Activated naive CD4-positive, alpha-beta T cell treated with anti-CD3 and anti-CD28 coated beads, Interleukin-2, amount 50 U/mL, for 72 hours (primary cell): ENCODE data around the gene SNX13. TPM values are rescaled to one million over a fixed set of nuclear protein-coding genes. Genes with fewer than 3 reads are reported as not detected.
A peak's percentile ranks its signal among the peaks of the same experiment; 100 is the strongest.

Experiments used
- ATAC-seq, 2 donors: fragments of 150-1000 bp; cut with Tn5 transposase; 2 replicates each; pipeline ENCODE4 v1.10.0; 2021; ENCODE audit warnings: mild to moderate bottlenecking in 2 of 2, moderate library complexity in 2 of 2
- DNase-seq, 2 donors: peaks; one replicate each; pipeline ENCODE4 v3.0.0; 2021 to 2022; ENCODE audit warnings: low spot score in 2 of 2
- H3K27ac Mint-ChIP-seq, 2 donors: one replicate each; pipeline ENCODE4 v1.8.0; 2022; ENCODE audit warnings: mild to moderate bottlenecking in 2 of 2, mixed read lengths in 2 of 2
- H3K36me3 Mint-ChIP-seq, 2 donors: one replicate each; pipeline ENCODE4 v1.8.0; 2022; ENCODE audit warnings: mixed read lengths in 2 of 2
- H3K9me3 Mint-ChIP-seq, 2 donors: one replicate each; pipeline ENCODE4 v1.8.0; 2022; ENCODE audit warnings: mixed read lengths in 2 of 2
- total RNA-seq, 2 donors: library from RNA; stranded (reverse); gene quantifications; one replicate each; pipeline ENCODE4 v1.2.3, GENCODE V29; 2022

SNX13 gene
- total RNA-seq, 2 donors from 2014 or later = 22.4 to 25.6 TPM

DNA sequence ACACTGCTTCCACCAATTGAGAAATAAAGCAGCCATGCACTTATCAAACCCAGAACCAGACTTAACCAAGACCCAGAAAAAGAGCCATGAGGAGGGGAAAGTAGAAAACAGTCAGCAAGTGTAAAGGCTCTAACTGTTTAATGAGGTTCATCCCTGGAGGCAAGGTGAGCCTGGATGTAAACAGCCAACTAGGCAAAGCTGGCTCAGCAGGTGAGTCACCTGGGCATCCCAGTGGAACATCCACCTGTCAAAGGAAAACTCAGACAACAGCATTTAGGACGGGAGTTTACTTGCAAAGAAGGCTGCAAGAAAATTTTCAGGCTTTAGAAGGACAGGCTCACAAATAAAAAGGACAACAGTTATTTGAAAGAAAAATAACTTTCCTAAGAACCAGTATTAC, 153.0 kb downstream of the SNX13 start:
- Mint-ChIP-seq H3K27ac (no peak overlapping the region), H3K36me3 (no peaks in the 10 kb centered on the region), H3K9me3 (no peaks in the 10 kb centered on the region)
- ATAC-seq = no peak
- no peak for DNase-seq

- ATAC-seq = no peak
- no peaks in the 10 kb centered on the region for H3K36me3 Mint-ChIP-seq
- DNase-seq = no peak
- no peak overlapping the region for H3K27ac Mint-ChIP-seq
- no peaks in the 10 kb centered on the region for H3K9me3 Mint-ChIP-seq
Measured at GRCh38 chr7:17786314-17786852, 153.9 kb downstream of the SNX13 start.

- no peaks in the 10 kb centered on the region for H3K36me3 Mint-ChIP-seq
- DNase-seq (no peak), ATAC-seq (no peak)
- H3K9me3 Mint-ChIP-seq = no peaks in the 10 kb centered on the region
- no peak overlapping the region for H3K27ac Mint-ChIP-seq
Measured at GRCh38 chr7:17782216-17782549, 158.1 kb downstream of the SNX13 start.

DNA sequence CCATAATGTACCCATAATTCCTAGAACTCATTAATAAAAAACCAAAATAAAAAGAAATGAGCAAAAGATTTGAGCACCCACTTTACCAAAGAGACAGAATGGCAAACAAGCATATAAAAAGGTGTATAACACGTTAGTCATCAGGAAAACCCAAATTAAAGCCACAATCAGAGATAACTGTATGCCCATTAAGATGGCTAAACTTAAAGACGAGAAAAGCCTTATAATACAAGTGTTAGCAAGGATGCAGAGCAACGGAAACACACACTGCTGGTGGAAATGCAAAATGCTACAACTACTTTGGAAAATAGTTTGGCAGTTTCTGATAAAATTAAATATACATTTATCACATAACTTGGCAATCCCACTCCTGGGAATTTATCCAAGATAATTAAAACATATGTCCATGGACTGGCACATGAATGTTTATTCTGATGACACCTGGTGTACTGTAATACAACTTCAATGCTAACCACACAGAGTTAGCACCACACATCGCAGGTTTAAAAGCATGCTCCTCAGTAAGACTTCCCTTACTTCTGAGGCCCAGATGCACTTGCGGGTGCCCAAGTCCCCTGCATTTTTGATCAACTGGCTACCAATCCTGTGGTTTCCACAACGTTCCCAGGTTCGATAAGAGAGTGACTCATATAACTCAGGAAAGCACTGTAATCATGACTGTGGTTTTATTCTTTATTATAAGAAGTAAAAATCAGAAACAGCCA, 158.6 kb downstream of the SNX13 start:
- no peak overlapping the region for H3K27ac Mint-ChIP-seq
- no peak for ATAC-seq
- H3K36me3 Mint-ChIP-seq = no peaks in the 10 kb centered on the region
- H3K9me3 Mint-ChIP-seq = no peaks in the 10 kb centered on the region
- DNase-seq = no peak

DNA sequence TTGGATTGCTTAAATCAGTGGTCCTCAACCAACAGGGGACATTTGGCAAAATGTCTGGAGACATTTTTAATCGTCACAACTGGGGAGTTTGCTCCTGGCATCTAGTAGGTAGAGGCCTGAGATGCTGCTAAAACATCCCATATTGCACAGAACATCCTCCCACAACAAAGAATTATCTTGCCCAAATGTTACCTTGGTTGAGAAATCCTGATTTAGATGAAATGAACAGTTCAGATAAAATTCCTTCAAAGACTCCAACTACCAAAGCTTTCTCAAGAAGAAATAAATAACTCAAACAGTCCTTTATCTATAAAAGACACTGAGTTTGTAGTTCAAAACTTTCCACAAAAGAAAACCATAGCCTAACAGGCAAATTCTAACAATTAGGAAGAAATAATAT, 160.9 kb downstream of the SNX13 start:
- Mint-ChIP-seq H3K36me3 (no peaks in the 10 kb centered on the region), H3K27ac (no peak overlapping the region), H3K9me3 (no peaks in the 10 kb centered on the region)
- ATAC-seq (no peak), DNase-seq (no peak)

GRCh38 chr7:17774716-17775288, 165.5 kb downstream of the SNX13 start:
- Mint-ChIP-seq H3K27ac (no peak overlapping the region), H3K9me3 (no peaks in the 10 kb centered on the region), H3K36me3 (no peaks in the 10 kb centered on the region)
- DNase-seq (no peak), ATAC-seq (no peak)

DNA sequence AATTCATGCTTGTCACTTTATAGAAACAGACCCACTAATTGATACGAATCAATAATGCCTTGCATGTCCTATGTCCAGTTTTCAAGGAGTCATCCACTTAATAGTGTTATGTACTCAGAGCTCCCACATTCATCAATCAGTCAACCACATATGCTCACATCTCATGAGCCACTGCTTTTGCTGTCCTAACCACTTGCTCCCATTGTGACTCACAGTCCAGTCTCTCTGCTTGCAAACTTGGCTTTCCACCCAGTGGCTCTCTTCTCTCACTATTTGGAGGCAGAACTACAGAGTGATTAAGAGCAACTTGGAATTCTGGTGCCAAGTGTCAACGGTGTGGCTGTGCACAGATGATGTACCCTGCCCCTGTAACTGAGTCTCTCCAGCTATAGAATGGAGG, 166.0 kb downstream of the SNX13 start:
- Mint-ChIP-seq H3K36me3 (no peaks in the 10 kb centered on the region), H3K27ac (no peak overlapping the region), H3K9me3 (no peaks in the 10 kb centered on the region)
- DNase-seq = no peak
- no peak for ATAC-seq

- no peaks in the 10 kb centered on the region for H3K9me3 Mint-ChIP-seq
- H3K27ac Mint-ChIP-seq = no peak overlapping the region
- H3K36me3 Mint-ChIP-seq = no peaks in the 10 kb centered on the region
- DNase-seq (no peak), ATAC-seq (peak; percentile 50 to 78)
Measured at GRCh38 chr7:17773289-17773626, 167.0 kb downstream of the SNX13 start.

DNA sequence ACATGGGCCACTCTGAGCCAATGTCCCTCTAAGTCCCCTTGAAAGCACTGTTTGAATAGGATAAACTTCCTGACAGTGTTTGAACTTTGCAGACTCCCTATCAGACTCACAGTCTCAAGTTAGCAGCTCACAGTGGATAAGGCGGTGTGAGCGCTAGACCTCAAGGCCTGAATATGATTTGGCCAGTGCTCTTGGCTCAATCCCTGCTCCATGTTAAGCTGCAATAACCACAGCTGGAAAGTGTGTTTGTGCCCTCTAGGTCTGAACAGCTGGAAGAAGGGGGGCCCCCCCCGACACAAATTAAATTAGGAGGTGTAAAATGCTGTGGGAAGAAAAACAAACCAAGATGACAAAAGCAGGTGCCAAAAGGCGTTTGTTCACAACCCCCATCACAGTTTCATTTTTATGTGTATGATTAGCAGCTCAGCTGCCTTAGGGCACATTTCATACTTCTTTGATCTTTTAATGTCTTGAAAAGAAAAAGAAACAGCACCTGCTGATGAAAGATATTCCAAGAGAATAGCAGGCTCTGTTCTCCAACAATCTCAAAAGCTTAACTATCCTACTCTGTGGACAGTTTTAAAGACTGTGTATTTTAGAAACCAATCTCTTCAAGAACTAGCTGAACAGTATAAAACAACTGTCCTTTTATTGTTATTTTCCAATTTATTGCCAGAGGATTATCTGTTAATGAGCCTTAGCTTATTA, 167.6 kb downstream of the SNX13 start:
- Mint-ChIP-seq H3K27ac (no peak overlapping the region), H3K36me3 (no peaks in the 10 kb centered on the region), H3K9me3 (no peaks in the 10 kb centered on the region)
- ATAC-seq (peak in 1 of 2 donors; percentile 51), DNase-seq (no peak)

- DNase-seq = no peak
- Mint-ChIP-seq H3K9me3 (no peaks in the 10 kb centered on the region), H3K36me3 (no peaks in the 10 kb centered on the region), H3K27ac (no peak overlapping the region)
- ATAC-seq = no peak
Measured at GRCh38 chr7:17771901-17772408, 168.3 kb downstream of the SNX13 start.

DNA sequence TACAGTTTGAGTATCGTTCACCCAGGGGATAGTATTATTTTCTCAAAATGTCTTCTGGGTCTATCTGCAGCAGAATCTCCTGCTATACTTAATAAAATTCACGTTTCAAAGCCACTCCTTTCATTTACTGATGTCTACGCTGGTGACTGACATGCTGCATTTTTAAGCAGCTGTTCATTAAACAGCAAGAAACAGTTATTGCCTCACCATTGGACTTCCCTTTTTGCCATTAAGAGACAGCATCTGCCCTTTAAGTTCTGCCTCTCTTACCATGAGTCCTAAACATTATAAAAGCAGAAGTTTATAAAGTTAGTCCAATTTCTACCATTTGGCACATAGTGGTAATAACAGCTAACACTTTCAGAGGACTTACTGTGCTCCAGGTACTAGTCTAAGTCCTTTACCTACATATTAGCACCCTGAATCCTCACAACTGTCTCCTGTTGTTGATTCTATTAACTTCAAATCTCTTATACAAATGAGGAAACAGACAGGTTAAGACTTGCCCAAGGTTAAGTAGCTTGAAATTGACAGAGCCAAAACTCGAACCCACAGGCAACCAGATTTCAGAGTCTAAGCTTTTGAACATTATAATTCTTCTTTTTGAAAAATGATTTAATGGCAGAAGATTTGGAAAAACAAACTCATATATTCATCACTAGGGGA, 169.5 kb downstream of the SNX13 start:
- ATAC-seq (no peak), DNase-seq (no peak)
- no peaks in the 10 kb centered on the region for H3K9me3 Mint-ChIP-seq
- no peak overlapping the region for H3K27ac Mint-ChIP-seq
- no peaks in the 10 kb centered on the region for H3K36me3 Mint-ChIP-seq

DNA sequence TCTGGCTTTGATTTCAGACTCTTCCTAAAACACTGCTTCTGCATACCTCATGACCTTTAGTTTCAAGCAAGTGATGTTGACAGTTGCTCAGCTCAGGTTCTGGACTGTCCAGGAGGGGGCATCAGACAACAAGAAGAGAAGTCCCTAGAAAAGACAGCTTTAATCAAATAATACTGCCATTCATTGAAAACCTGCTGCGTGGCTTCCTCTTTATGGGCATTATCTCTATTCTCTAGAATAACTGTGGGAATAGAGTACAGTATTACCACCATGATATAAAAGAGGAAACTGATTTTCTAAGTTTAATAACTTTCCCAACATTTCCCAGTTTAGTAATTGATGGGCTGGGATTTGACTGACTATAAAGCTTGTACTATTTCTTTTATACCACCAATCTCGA, 170.4 kb downstream of the SNX13 start:
- Mint-ChIP-seq H3K36me3 (no peaks in the 10 kb centered on the region), H3K27ac (no peak overlapping the region), H3K9me3 (no peaks in the 10 kb centered on the region)
- ATAC-seq (peak; percentile 66 to 73), DNase-seq (peak in 1 of 2 donors; percentile 59)

GRCh38 chr7:17758008-17758407, 182.3 kb downstream of the SNX13 start:
- peaks cover 0 to 13% of the 10 kb centered on the region in 2 donors for H3K36me3 Mint-ChIP-seq
- ATAC-seq = no peak
- no peak overlapping the region for H3K27ac Mint-ChIP-seq
- no peak for DNase-seq
- peaks cover 0 to 4% of the 10 kb centered on the region in 2 donors for H3K9me3 Mint-ChIP-seq

GRCh38 chr7:17746020-17746530, 194.2 kb downstream of the SNX13 start:
- no peak overlapping the region for H3K27ac Mint-ChIP-seq
- ATAC-seq (no peak), DNase-seq (no peak)
- no peaks in the 10 kb centered on the region for H3K9me3 Mint-ChIP-seq
- H3K36me3 Mint-ChIP-seq = no peaks in the 10 kb centered on the region

- DNase-seq = no peak
- Mint-ChIP-seq H3K9me3 (no peaks in the 10 kb centered on the region), H3K27ac (no peak overlapping the region), H3K36me3 (no peaks in the 10 kb centered on the region)
- ATAC-seq = no peak
Measured at GRCh38 chr7:17745610-17746009, 194.7 kb downstream of the SNX13 start.

DNA sequence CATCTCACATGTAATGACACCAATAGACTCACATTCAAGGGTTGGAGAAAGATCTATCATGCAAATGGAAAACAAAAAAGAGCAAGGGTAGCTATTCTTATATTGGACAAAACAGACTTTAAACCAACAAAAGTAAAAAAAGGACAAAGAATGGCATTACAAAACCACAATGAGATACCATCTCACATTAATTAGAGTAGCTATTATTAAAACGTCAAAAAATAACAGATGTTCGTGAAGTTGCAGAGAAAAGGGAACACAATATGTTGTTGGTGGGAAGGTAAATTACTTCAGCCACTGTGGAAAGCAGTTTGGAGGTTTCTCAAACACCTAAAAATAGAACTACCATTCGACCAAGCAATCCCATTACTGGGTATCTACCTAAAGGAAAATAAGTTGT, 197.0 kb downstream of the SNX13 start:
- ATAC-seq (no peak), DNase-seq (no peak)
- Mint-ChIP-seq H3K27ac (no peak overlapping the region), H3K9me3 (no peaks in the 10 kb centered on the region), H3K36me3 (no peaks in the 10 kb centered on the region)

DNA sequence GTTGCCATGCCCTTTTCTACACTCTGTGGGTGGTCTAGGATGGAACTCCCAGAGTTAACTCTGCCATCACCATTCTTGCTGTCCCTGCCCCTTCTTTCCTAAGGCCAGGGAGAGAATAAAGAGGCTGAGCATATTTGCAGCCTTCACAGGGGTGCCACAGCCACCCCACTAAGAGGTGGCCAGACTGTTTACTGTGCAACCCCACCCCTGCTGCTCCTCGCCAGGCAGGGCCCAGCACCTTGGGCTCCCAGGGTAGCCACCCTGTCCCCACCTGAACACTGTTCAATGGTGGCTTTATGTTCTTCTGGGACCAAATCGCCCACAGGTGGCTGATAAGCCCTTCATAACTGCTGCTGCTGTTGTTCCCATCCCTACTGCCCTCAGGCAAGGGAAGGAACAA, 198.9 kb downstream of the SNX13 start:
- no peak for DNase-seq
- Mint-ChIP-seq H3K36me3 (no peaks in the 10 kb centered on the region), H3K27ac (no peak overlapping the region), H3K9me3 (peaks cover 0 to 4% of the 10 kb centered on the region in 2 donors)
- no peak for ATAC-seq
